Astrocyte (in vitro differentiated cells and primary cell): ENCODE results near the gene TMEM132A. TPM values are rescaled to one million over a fixed set of nuclear protein-coding genes. Genes with fewer than 3 reads are reported as not detected.

Experiments
- DNase-seq: peaks from one replicate; pipeline ENCODE4 v3.0.0-alpha.2; 2010; ENCODE audit warnings: low read depth
- FAIRE-seq: peaks from 2 replicates; lab custom pipeline; 2011; peaks lifted over from hg19 to GRCh38; lab: Jason Lieb, UNC
- H2AFZ ChIP-seq: 2 replicates; pipeline ENCODE4 v1.6.0; 2012; ENCODE audit warnings: low read depth, low read length, inconsistent platforms
- H3K27ac ChIP-seq: 2 replicates; pipeline ENCODE4 v1.5.1; 2011; ENCODE audit warnings: low read depth, low read length, inconsistent platforms
- H3K27me3 ChIP-seq: 2 replicates; pipeline ENCODE4 v1.6.0; 2011; ENCODE audit warnings: low read length, inconsistent platforms; ENCODE audit not compliant: insufficient read depth
- H3K36me3 ChIP-seq: 2 replicates; pipeline ENCODE4 v1.5.1; 2011; ENCODE audit warnings: low read length, inconsistent platforms; ENCODE audit not compliant: insufficient read depth
- H3K4me1 ChIP-seq: 2 replicates; pipeline ENCODE4 v1.5.1; 2011; ENCODE audit warnings: low read length, inconsistent platforms; ENCODE audit not compliant: insufficient read depth
- H3K4me2 ChIP-seq: 2 replicates; pipeline ENCODE4 v1.6.0; 2012; ENCODE audit warnings: low read length, inconsistent platforms
- H3K4me3 ChIP-seq: 2 replicates; pipeline ENCODE4 v1.5.1; 2011; ENCODE audit warnings: low read depth, mild to moderate bottlenecking, low read length, inconsistent platforms; ENCODE audit not compliant: insufficient read depth
- H3K79me2 ChIP-seq: 2 replicates; pipeline ENCODE4 v1.6.0; 2012; ENCODE audit warnings: mild to moderate bottlenecking, low read length, inconsistent platforms; ENCODE audit not compliant: insufficient read depth
- H3K9ac ChIP-seq: 2 replicates; pipeline ENCODE4 v1.6.0; 2012; ENCODE audit warnings: mild to moderate bottlenecking, low read length, inconsistent platforms
- H3K9me3 ChIP-seq: 2 replicates; pipeline ENCODE4 v1.5.1; 2012; ENCODE audit warnings: low read depth, mild to moderate bottlenecking, low read length, inconsistent platforms; ENCODE audit not compliant: insufficient read depth
- H4K20me1 ChIP-seq: 2 replicates; pipeline ENCODE4 v1.6.0; 2012; ENCODE audit warnings: low read length, inconsistent platforms; ENCODE audit not compliant: insufficient read depth
- H3K27ac Mint-ChIP-seq: one replicate; pipeline ENCODE4 v1.8.0; 2021; ENCODE audit warnings: mild to moderate bottlenecking, mixed read lengths; ENCODE audit not compliant: unreplicated experiment
- H3K27me3 Mint-ChIP-seq: one replicate; pipeline ENCODE4 v1.8.0; 2021; ENCODE audit warnings: low read depth, mixed read lengths; ENCODE audit not compliant: unreplicated experiment
- H3K36me3 Mint-ChIP-seq: one replicate; pipeline ENCODE4 v1.8.0; 2021; ENCODE audit warnings: low read depth, mixed read lengths; ENCODE audit not compliant: unreplicated experiment
- H3K4me1 Mint-ChIP-seq: one replicate; pipeline ENCODE4 v1.8.0; 2021; ENCODE audit warnings: low read depth, mixed read lengths; ENCODE audit not compliant: unreplicated experiment
- H3K4me3 Mint-ChIP-seq: one replicate; pipeline ENCODE4 v1.8.0; 2021; ENCODE audit warnings: mild to moderate bottlenecking, moderate library complexity, mixed read lengths; ENCODE audit not compliant: unreplicated experiment
- H3K9me3 Mint-ChIP-seq: one replicate; pipeline ENCODE4 v1.8.0; 2021; ENCODE audit warnings: mild to moderate bottlenecking, mixed read lengths; ENCODE audit not compliant: unreplicated experiment
- EZH2 ChIP-seq: IDR thresholded peaks from 2 replicates; pipeline ENCODE4 v1.6.1; 2012; ENCODE audit warnings: mild to moderate bottlenecking, low read length, inconsistent platforms; ENCODE audit not compliant: insufficient read depth
- total RNA-seq: library from RNA; stranded (reverse); gene quantifications from 2 replicates; pipeline ENCODE4 v1.2.1, GENCODE V29; 2021
- TF ChIP-seq, protein P1 (sequence below): IDR thresholded peaks from 2 replicates; pipeline ENCODE4 v1.5.1; 2011; ENCODE audit warnings: low read depth, mild to moderate bottlenecking, inconsistent platforms, low read length, moderate library complexity; ENCODE audit not compliant: insufficient read depth

Gene TMEM132A
- total RNA-seq, 1 donor from 2014 or later, result 117 TPM

DNA sequence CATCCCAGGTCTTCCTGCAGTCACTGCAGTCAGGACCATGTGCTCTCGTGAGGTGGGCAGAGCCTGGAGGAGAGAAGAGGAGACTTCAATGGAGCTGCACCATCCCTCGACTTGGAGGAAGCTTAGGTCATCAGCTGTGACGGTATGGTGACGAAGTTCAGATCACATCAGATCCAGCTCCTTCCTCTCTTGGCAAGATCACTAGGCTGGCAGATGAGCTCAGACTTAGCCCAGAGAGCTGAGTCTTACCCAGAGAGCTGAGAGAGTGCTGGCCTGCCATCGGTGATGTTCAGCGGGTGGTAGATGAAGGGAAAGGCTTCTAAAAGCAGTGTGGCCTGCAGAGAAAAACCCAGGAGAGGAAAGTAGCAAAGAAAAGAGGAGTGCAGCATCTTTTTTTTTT lies 29.5 kb downstream of the TMEM132A start:
- Mint-ChIP-seq H3K4me1 (peaks cover 11% of the 10 kb centered on the region), H3K27me3 (peaks cover 45% of the 10 kb centered on the region), H3K4me3 (no peak overlapping the region), H3K36me3 (peaks cover 2% of the 10 kb centered on the region), H3K27ac (no peak overlapping the region), H3K9me3 (peaks cover 6% of the 10 kb centered on the region)
- FAIRE-seq (no peak), DNase-seq (peak; percentile 12)
- no peaks in the 10 kb centered on the region for H3K36me3 ChIP-seq
- no peak overlapping the region for H3K9ac ChIP-seq
- no peak overlapping the region for H3K4me2 ChIP-seq
- no peak overlapping the region for H3K27ac ChIP-seq
- H3K4me1 ChIP-seq, result peaks cover 4% of the 10 kb centered on the region
- H4K20me1 ChIP-seq, result no peaks in the 10 kb centered on the region
- no peaks in the 10 kb centered on the region for H3K79me2 ChIP-seq
- peaks cover 15% of the 10 kb centered on the region for H3K27me3 ChIP-seq
- H2AFZ ChIP-seq, result no peak overlapping the region
- no peak for TF ChIP-seq EZH2
- TF ChIP-seq, protein P1, sequence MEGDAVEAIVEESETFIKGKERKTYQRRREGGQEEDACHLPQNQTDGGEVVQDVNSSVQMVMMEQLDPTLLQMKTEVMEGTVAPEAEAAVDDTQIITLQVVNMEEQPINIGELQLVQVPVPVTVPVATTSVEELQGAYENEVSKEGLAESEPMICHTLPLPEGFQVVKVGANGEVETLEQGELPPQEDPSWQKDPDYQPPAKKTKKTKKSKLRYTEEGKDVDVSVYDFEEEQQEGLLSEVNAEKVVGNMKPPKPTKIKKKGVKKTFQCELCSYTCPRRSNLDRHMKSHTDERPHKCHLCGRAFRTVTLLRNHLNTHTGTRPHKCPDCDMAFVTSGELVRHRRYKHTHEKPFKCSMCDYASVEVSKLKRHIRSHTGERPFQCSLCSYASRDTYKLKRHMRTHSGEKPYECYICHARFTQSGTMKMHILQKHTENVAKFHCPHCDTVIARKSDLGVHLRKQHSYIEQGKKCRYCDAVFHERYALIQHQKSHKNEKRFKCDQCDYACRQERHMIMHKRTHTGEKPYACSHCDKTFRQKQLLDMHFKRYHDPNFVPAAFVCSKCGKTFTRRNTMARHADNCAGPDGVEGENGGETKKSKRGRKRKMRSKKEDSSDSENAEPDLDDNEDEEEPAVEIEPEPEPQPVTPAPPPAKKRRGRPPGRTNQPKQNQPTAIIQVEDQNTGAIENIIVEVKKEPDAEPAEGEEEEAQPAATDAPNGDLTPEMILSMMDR, result no peak
- H3K9me3 ChIP-seq, result no peaks in the 10 kb centered on the region
- H3K4me3 ChIP-seq, result no peak overlapping the region

DNA sequence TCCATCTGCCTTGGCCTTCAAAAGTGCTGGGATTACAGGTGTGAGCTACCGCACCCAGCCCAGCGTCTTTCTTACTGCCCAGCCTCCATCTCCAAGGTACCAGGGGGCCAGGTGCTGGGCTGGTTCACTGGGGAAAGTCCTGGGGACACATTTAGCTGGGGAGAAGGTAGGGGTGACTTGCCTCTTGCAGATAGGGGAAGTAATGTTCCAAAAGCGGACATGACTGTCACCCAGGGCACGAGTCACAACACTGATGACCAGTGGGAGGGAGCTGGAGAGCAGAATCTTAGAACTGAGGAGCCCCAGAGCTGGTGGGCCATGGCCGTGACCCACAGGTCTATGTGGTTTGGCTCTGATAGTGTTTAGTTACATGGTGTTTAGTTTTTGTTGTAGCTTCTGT lies 30.2 kb downstream of the TMEM132A start:
- no peak for TF ChIP-seq EZH2
- TF ChIP-seq, protein P1, result no peak
- Histone ChIP-seq H3K9me3 (no peaks in the 10 kb centered on the region), H3K79me2 (no peaks in the 10 kb centered on the region), H3K27me3 (peaks cover 15% of the 10 kb centered on the region), H2AFZ (no peak overlapping the region), H3K4me3 (no peak overlapping the region), H3K4me1 (peaks cover 4% of the 10 kb centered on the region), H3K27ac (no peak overlapping the region), H3K36me3 (no peaks in the 10 kb centered on the region), H4K20me1 (no peaks in the 10 kb centered on the region), H3K4me2 (no peak overlapping the region), H3K9ac (no peak overlapping the region)
- peaks cover 11% of the 10 kb centered on the region for H3K4me1 Mint-ChIP-seq
- H3K4me3 Mint-ChIP-seq, result no peak overlapping the region
- no peak overlapping the region for H3K27ac Mint-ChIP-seq
- H3K9me3 Mint-ChIP-seq, result peaks cover 6% of the 10 kb centered on the region
- peaks cover 45% of the 10 kb centered on the region for H3K27me3 Mint-ChIP-seq
- peaks cover 2% of the 10 kb centered on the region for H3K36me3 Mint-ChIP-seq
- no peak for DNase-seq
- FAIRE-seq, result no peak

DNA sequence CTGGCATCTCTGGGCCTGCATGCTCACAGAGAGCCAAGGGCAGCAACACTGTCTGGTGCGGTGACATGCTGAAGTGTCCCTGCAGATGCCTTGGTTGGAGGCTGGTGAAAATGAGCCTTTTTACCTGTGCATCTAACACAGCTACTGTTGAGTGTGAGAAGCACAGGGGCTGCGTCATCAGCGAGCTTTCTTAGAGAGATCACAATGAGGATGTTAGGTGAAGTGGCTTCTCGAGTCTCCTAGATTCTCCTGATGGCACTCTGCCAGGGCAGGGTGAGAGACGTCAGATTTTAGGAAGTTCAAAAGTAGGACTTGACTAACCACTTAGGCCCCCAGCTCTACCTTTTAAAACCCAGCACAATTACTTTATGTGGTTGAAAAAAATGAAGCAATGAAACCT lies 31.3 kb downstream of the TMEM132A start:
- no peaks in the 10 kb centered on the region for H3K79me2 ChIP-seq
- Mint-ChIP-seq H3K4me1 (peaks cover 4% of the 10 kb centered on the region), H3K36me3 (peaks cover 2% of the 10 kb centered on the region), H3K27me3 (peaks cover 43% of the 10 kb centered on the region), H3K27ac (no peak overlapping the region), H3K9me3 (peaks cover 6% of the 10 kb centered on the region), H3K4me3 (no peak overlapping the region)
- H3K4me2 ChIP-seq, result no peak overlapping the region
- no peaks in the 10 kb centered on the region for H4K20me1 ChIP-seq
- no peak overlapping the region for H2AFZ ChIP-seq
- H3K36me3 ChIP-seq, result no peaks in the 10 kb centered on the region
- DNase-seq (no peak), FAIRE-seq (no peak)
- H3K27me3 ChIP-seq, result peaks cover 4% of the 10 kb centered on the region
- TF ChIP-seq, protein P1, result no peak
- no peak for TF ChIP-seq EZH2
- no peaks in the 10 kb centered on the region for H3K9me3 ChIP-seq
- H3K9ac ChIP-seq, result no peak overlapping the region
- H3K4me3 ChIP-seq, result no peak overlapping the region
- H3K4me1 ChIP-seq, result peaks cover 4% of the 10 kb centered on the region
- no peak overlapping the region for H3K27ac ChIP-seq
